Endothelial cell of umbilical vein (primary cell): ENCODE measurements around the gene KRTAP5-1. TPM values are rescaled to one million over a fixed set of nuclear protein-coding genes. Genes with fewer than 3 reads are reported as not detected.

ENCODE experiments used
- BruUV-seq: library from RNA; stranded (reverse); fragments of 400-500 nt; replicated peaks from 2 replicates; lab custom pipeline; 2021; lab: Mats Ljungman, UMichigan
- CTCF ChIA-PET: fragments of 300-600, 350-600 bp; sonication (Branson Sonifier 250); formaldehyde crosslinking; loops from one replicate; lab custom pipeline; 2021; ENCODE audit warnings: antibody characterized with exemption, inconsistent platforms; lab: Charles Lee
- POLR2A ChIA-PET: fragments of 300-600, 350-600 bp; sonication (Branson Sonifier 250); formaldehyde crosslinking; loops from one replicate; lab custom pipeline; 2021; ENCODE audit warnings: antibody characterized with exemption, inconsistent platforms; lab: Charles Lee
- DNase-seq: peaks from one replicate; pipeline ENCODE4 v3.0.0-alpha.2; 2011; ENCODE audit warnings: low read depth, low spot score
- FAIRE-seq: peaks from 2 replicates; lab custom pipeline; 2011; peaks lifted over from hg19 to GRCh38; lab: Jason Lieb, UNC
- H2AFZ ChIP-seq: 2 replicates; pipeline ENCODE4 v1.6.0; 2012; ENCODE audit warnings: low read depth, low read length, control low read depth, inconsistent platforms
- H3K27ac ChIP-seq: 2 replicates; pipeline ENCODE4 v1.5.1; 2011; ENCODE audit warnings: low read depth, mild to moderate bottlenecking, control low read depth, low read length, moderate library complexity; ENCODE audit not compliant: insufficient read depth
- H3K27me3 ChIP-seq, 2 experiments: 2 replicates each; pipeline versions ENCODE4 v1.6.0 to v1.6.1; 2011; ENCODE audit warnings: low read length in 2 of 2, mixed read lengths in 1 of 2; ENCODE audit not compliant: control insufficient read depth in 2 of 2, insufficient read depth in 2 of 2
- H3K36me3 ChIP-seq, 2 experiments: 2 replicates in 1 of 2; 3 replicates in 1 of 2; pipeline ENCODE4 v1.5.1; 2011; ENCODE audit warnings: low read length in 2 of 2, mild to moderate bottlenecking in 1 of 2, moderate library complexity in 1 of 2; ENCODE audit not compliant: control insufficient read depth in 2 of 2, insufficient read depth in 2 of 2; ENCODE audit errors: extremely low read depth in 1 of 2
- H3K4me1 ChIP-seq: 3 replicates; pipeline ENCODE4 v1.5.1; 2011; ENCODE audit warnings: mild to moderate bottlenecking, low read length; ENCODE audit not compliant: control insufficient read depth, insufficient read depth; ENCODE audit errors: extremely low read depth
- H3K4me2 ChIP-seq: 2 replicates; pipeline ENCODE4 v1.6.1; 2011; ENCODE audit warnings: low read length, control low read depth, mixed read lengths; ENCODE audit not compliant: insufficient read depth
- H3K4me3 ChIP-seq, 3 experiments: fragments of 200-600 bp in 1 of 3; sonication (generic), shearing (Covaris generic) in 1 of 3; replicated peaks in 1 of 3; 2 replicates each; pipeline ENCODE4 v1.5.1; 2011 to 2016; ENCODE audit warnings: control low read depth in 3 of 3, low read length in 3 of 3, mild to moderate bottlenecking in 2 of 3, inconsistent platforms in 1 of 3, low read depth in 1 of 3, moderate library complexity in 1 of 3; ENCODE audit not compliant: insufficient read depth in 1 of 3
- H3K79me2 ChIP-seq: 2 replicates; pipeline ENCODE4 v1.6.0; 2012; ENCODE audit warnings: low read length, inconsistent platforms; ENCODE audit not compliant: control insufficient read depth, insufficient read depth
- H3K9ac ChIP-seq: replicated peaks from 2 replicates; pipeline ENCODE3; 2011; ENCODE audit warnings: low read length, control low read depth; ENCODE audit not compliant: insufficient read depth; ENCODE audit errors: extremely low read depth
- H3K9me1 ChIP-seq: replicated peaks from 3 replicates; pipeline ENCODE4 v1.6.0; 2011; ENCODE audit warnings: mild to moderate bottlenecking, low read length; ENCODE audit not compliant: control insufficient read depth, insufficient read depth; ENCODE audit errors: extremely low read depth
- H3K9me3 ChIP-seq: replicated peaks from 2 replicates; pipeline ENCODE4 v1.5.1; 2012; ENCODE audit warnings: low read length, inconsistent platforms; ENCODE audit not compliant: control insufficient read depth, insufficient read depth
- H4K20me1 ChIP-seq: replicated peaks from 2 replicates; pipeline ENCODE3; 2011; ENCODE audit warnings: mild to moderate bottlenecking, low read length; ENCODE audit not compliant: control insufficient read depth, insufficient read depth; ENCODE audit errors: extremely low read depth
- CTCF ChIP-seq, 2 donors: IDR thresholded peaks; 1 replicate in 1 of 2; 2 replicates in 1 of 2; pipeline ENCODE4 v1.5.1; 2011; ENCODE audit warnings: low read length in 2 of 2, mild to moderate bottlenecking in 2 of 2, moderate library complexity in 2 of 2, control low read depth in 1 of 2, inconsistent platforms in 1 of 2, low read depth in 1 of 2; ENCODE audit not compliant: insufficient read depth in 1 of 2; ENCODE audit errors: extremely low read depth in 1 of 2
- EZH2 ChIP-seq: IDR thresholded peaks from 2 replicates; pipeline ENCODE4 v1.6.1; 2012; ENCODE audit warnings: borderline replicate concordance, low read depth, mild to moderate bottlenecking, moderate library complexity, low read length, inconsistent platforms; ENCODE audit not compliant: severe bottlenecking
- FOS ChIP-seq: IDR thresholded peaks from 2 replicates; pipeline ENCODE4 v1.6.1; 2011; ENCODE audit warnings: mild to moderate bottlenecking, low read length, moderate library complexity, borderline replicate concordance; ENCODE audit not compliant: insufficient read depth
- GATA2 ChIP-seq: IDR thresholded peaks from 2 replicates; pipeline ENCODE4 v1.7.0; 2011; ENCODE audit warnings: low read depth, mild to moderate bottlenecking, moderate library complexity, mixed read lengths, low read length; ENCODE audit not compliant: insufficient read length, insufficient read depth
- JUN ChIP-seq: IDR thresholded peaks from 2 replicates; pipeline ENCODE4 v1.6.1; 2011; ENCODE audit warnings: borderline replicate concordance, low read depth; ENCODE audit not compliant: insufficient read length, insufficient read depth
- MAX ChIP-seq: IDR thresholded peaks from 2 replicates; pipeline ENCODE4 v1.6.1; 2011; ENCODE audit not compliant: insufficient read depth, insufficient read length
- MYC ChIP-seq: IDR thresholded peaks from one replicate; pipeline ENCODE4 v1.6.1; 2011; ENCODE audit warnings: mild to moderate bottlenecking, low read depth, low read length
- POLR2A ChIP-seq: IDR thresholded peaks from 2 replicates; pipeline ENCODE4 v1.6.1; 2012; ENCODE audit warnings: low read depth, mild to moderate bottlenecking, control low read depth, low read length
- POLR2AphosphoS5 ChIP-seq: IDR thresholded peaks from 2 replicates; pipeline ENCODE4 v1.6.1; 2012; ENCODE audit warnings: low read depth, mild to moderate bottlenecking, control low read depth, low read length, moderate library complexity; ENCODE audit not compliant: insufficient read depth
- dilution Hi-C: fragments of 300-500 bp; cut with MboI; formaldehyde crosslinking; loops from one replicate; pipeline ENCODE4 v1.15.0; 2019; ENCODE audit warnings: low sequenced_read_pairs; ENCODE audit not compliant: extremely low pct_ligation_motif_present
- intact Hi-C: fragments of 100-400 bp; cut with micrococcal nuclease; formaldehyde crosslinking; loops from one replicate; pipeline ENCODE4 v1.10.0; 2022
- polyA plus RNA-seq, 4 experiments: library from polyadenylated mRNA; depleted of rRNA in 3 of 4; stranded (reverse) in 3 of 4; unstranded in 1 of 4; fragments of >200 nt; gene quantifications; 2 replicates each; pipeline versions ENCODE4 v1.2.1 to v1.2.3, GENCODE V29; 2011 to 2012; ENCODE audit warnings: missing spikeins in 1 of 4
- total RNA-seq: library from RNA; stranded (reverse); gene quantifications from 2 replicates; pipeline ENCODE4 v1.2.3, GENCODE V29; 2021

Gene KRTAP5-1
- total and polyA plus RNA-seq, 2 donors (not counting 3 experiments of a cell fraction or from before 2014, with no cell fraction given): not detected

DNA sequence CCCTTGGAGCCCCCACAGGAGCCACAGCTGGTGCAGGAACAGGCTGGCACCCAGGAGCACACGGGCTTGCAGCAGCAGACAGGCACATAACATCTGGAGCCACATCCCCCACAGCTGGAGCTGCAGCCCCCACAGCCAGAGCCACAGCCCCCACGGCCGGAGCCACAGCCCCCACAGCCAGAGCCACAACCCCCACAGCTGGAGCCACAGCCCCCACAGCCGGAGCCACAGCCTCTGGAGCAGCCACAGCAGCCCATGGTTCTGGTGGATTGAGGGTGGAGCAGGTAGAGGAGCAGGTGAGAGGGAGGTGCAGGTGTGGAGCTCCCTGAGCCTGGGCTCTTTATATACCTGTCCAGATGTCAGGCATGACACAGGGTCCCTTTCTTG is 12.9 kb upstream of the KRTAP5-1 start, which contains the start of gene KRTAP5-2:
KRTAP5-2 (minus strand) TSS at position 301 of the 387 bp plus-strand sequence; CDS start at position 257, 44 bp downstream.
- Histone ChIP-seq H2AFZ (no peak within 1 kb of the TSS), H3K4me1 (no peaks in the 10 kb centered on the region), H3K4me2 (no peak within 1 kb of the TSS), H3K27ac (no peak within 1 kb of the TSS), H3K9me3 (no peaks in the 10 kb centered on the region), H3K27me3 (peaks cover 4 to 5% of the 10 kb centered on the region in 2 experiments), H3K36me3 (no peaks in the 10 kb centered on the region), H3K4me3 (no peak within 1 kb of the TSS), H3K79me2 (no peaks in the 10 kb centered on the region), H3K9me1 (no peaks in the 10 kb centered on the region), H3K9ac (no peak within 1 kb of the TSS), H4K20me1 (no peaks in the 10 kb centered on the region)
- ChIA-PET CTCF (interaction anchor here (5.4 kb wide), 1 partner anchor 23 kb away, joined by 55 read pairs; no protein-coding TSS in a partner anchor), POLR2A (no interaction called here)
- DNase-seq: no peak
- no TSS peak for BruUV-seq
- no peak for TF ChIP-seq POLR2AphosphoS5
- no peak for TF ChIP-seq JUN
- no peak for TF ChIP-seq FOS
- TF ChIP-seq POLR2A: no peak
- FAIRE-seq: no peak
- dilution Hi-C loops (no loop called here), intact Hi-C loops (no loop called here)

DNA sequence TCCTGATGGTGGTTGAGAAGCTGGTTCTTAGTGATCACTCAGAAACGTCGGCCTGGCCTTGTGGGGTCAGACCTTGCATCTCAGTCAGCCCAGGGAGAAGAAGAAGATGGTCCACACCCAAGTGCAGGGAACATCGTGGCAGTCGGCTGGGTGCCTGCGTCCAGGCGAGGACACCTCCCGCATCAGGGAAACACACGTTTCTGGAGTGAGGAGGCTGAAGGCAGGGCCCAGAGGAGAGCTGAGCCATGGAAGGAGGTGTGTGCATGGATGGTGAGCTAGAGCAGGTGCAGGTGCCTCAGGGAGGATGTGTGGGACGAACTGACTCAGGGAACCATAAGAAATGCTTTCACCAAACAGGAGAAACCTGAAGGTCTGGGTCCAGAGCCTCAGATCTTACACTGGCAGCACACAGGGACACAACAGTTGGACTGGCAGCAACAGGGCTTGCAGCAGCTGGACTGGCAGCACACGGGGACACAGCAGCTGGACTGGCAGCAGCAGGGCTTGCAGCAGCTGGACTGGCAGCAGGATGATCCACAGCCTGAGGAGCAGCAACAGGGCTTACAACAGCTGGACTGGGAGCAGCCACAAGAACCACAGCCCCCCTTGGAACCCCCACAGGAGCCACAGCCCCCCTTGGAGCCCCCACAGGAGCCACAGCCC is 12.4 kb upstream of the KRTAP5-1 start:
- ChIA-PET POLR2A (no interaction called here), CTCF (interaction anchor here (5.4 kb wide), 1 partner anchor 22 kb away, joined by 55 read pairs; no protein-coding TSS in a partner anchor)
- Histone ChIP-seq H3K79me2 (no peaks in the 10 kb centered on the region), H3K4me1 (no peaks in the 10 kb centered on the region), H3K9me3 (no peaks in the 10 kb centered on the region), H3K36me3 (no peaks in the 10 kb centered on the region), H3K9me1 (no peaks in the 10 kb centered on the region), H3K4me2 (no peak overlapping the region), H3K9ac (no peak overlapping the region), H3K4me3 (no peak overlapping the region), H4K20me1 (no peaks in the 10 kb centered on the region), H2AFZ (no peak overlapping the region), H3K27me3 (peaks cover 4 to 5% of the 10 kb centered on the region in 2 experiments), H3K27ac (no peak overlapping the region)
- intact Hi-C loops (no loop called here), dilution Hi-C loops (no loop called here)
- FAIRE-seq (no peak), DNase-seq (no peak)
- TF ChIP-seq POLR2A (no peak), EZH2 (no peak), GATA2 (no peak), CTCF (IDR thresholded peaks at IDR 0.05; ENCODE audit: extremely low read depth in 1 of 2, insufficient read depth in 1 of 2, low read depth in 1 of 2, low read length in 2 of 2) (no peak), POLR2AphosphoS5 (no peak), MYC (no peak), FOS (no peak), JUN (no peak), MAX (no peak)
- BruUV-seq: no TSS peak
